Pulmonary artery endothelial cell (primary cell): ENCODE data around the gene MRPS18A. TPM values are rescaled to one million over a fixed set of nuclear protein-coding genes. Genes with fewer than 3 reads are reported as not detected.

ENCODE experiments used
- total RNA-seq: library from RNA; depleted of rRNA; stranded (reverse); fragments of >200 nt; gene quantifications from 2 replicates; pipeline ENCODE4 v1.2.3, GENCODE V29; 2014

Gene MRPS18A
- total RNA-seq, 1 donor from 2014 or later: 55.3 TPM

Other genes with a start within 250 kb of the MRPS18A start
- gene DLK2, start 232.2 kb downstream of the MRPS18A start, total RNA-seq: 0.13 and 0.25 TPM in 2 replicates
- gene TJAP1, start 210.2 kb downstream of the MRPS18A start, total RNA-seq: 8.9 and 9.2 TPM in 2 replicates
- 0.14 and 0.20 TPM in 2 replicates for gene LRRC73, start 177.4 kb downstream of the MRPS18A start, total RNA-seq
- 86.2 and 90.1 TPM in 2 replicates for gene YIPF3, start 170.9 kb downstream of the MRPS18A start, total RNA-seq
- 45.7 and 47.5 TPM in 2 replicates for gene POLR1C, start 170.7 kb downstream of the MRPS18A start, total RNA-seq
- gene XPO5, start 111.8 kb downstream of the MRPS18A start, total RNA-seq: 32.8 and 46.7 TPM in 2 replicates
- gene POLH, start 111.6 kb downstream of the MRPS18A start, total RNA-seq: 26.4 and 31.2 TPM in 2 replicates
- gene GTPBP2, start 58.5 kb downstream of the MRPS18A start, total RNA-seq: 38.5 and 40.5 TPM in 2 replicates
- gene MAD2L1BP, start 52.0 kb downstream of the MRPS18A start, total RNA-seq: 19.3 and 25.0 TPM in 2 replicates
- gene RSPH9, start 42.8 kb downstream of the MRPS18A start, total RNA-seq: 0.32 and 0.40 TPM in 2 replicates
- 15.5 and 19.8 TPM in 2 replicates for gene VEGFA, start 82.4 kb upstream of the MRPS18A start, total RNA-seq